EH (cell line): ENCODE results near the gene ENPP7.
A peak's percentile ranks its signal among the peaks of the same experiment; 100 is the strongest.
"Not testable (repeated sequence)": the region's sequence is repeated elsewhere in the genome, so short reads cannot be mapped to it uniquely, and the experiment has no call there.

Experiments used
- DNase-seq: peaks from one replicate; pipeline ENCODE4 v3.0.0-alpha.2; 2015; ENCODE audit warnings: low read depth

ENPP7 gene

GRCh38 chr17:79749958-79750357 is 19.2 kb downstream of the ENPP7 start:
- DNase-seq: no peak

DNA sequence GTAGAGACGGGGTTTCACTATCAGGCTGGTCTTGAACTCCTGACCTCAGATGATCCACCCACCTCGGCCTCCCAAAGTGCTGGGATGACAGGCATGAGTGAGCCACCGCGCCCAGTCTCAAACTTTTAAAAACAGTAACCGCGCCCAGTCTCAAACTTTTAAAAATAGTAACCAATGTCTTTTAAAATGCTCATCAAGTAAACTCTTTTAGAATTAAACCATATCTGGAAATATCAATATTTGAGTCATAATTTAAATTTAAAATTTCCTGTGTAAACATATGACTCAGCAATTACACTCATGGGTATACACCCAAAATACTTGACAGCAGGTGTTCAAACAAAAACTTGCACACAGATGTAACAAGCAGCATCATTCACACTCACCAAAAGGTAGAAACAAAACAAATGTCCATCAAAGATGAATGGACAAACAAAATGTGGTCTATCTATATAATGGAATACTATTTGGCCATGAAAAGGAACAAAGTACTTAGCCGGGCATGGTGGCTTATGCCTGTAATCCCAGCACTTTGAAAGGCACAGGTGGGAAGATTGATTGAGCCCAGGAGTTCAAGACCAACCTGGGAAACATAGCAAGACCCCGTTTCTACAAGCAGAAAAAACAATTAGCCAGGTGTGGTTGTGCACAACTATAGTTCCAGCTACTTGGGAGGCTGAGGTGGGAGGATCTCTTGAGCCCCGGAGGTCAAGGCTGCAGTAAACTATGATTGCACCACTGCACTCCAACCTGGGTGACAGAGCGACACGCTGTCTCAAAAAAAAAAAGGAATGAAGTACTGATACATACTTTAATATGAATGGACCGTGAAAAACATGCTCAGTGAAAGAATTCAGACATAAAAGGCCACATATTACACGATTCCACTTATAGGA is 20.2 kb downstream of the ENPP7 start:
- DNase-seq: no peak

DNA sequence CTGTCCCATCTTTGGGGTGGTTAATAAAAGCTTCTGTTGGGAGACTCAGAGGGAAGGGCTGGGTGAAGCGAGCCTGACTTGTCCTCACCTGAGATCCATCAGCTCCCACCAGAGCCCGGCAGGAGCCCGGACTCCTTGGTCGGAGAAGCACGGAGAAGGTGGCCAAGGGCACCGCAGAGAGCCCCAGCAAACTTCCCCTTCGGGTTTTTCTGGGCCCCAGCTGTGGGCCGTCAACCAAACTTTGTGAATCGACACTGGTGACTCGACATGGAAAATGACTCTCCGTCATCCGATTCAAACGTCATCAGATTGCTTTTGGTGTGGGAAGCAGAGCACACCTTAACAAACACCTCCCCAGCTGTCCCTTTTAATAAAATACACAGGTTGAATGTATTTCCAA is 21.4 kb downstream of the ENPP7 start:
- DNase-seq: no peak

GRCh38 chr17:79754370-79754769 is 23.6 kb downstream of the ENPP7 start:
- DNase-seq: no peak

GRCh38 chr17:79754903-79755302 is 24.2 kb downstream of the ENPP7 start:
- DNase-seq: not testable (repeated sequence)

DNA sequence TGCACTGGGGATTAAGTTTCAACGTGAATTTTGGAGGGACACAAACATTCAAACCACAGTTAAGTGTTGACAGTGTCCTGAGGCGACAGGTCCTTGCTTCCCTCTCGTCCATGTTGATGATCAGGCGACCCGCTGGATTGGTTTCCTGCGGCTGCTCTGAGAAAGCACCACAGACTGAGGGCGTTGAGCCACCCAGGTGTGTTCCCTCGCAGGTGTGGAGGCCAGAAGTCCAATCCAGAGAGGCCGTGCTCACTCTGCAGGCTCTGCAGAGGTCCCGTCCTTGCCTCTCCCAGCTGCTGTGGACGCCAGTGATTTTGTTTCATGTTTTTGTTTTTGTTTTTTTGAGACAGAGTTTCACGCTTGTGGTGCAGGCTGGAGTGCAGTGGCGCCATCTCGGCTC is 24.8 kb downstream of the ENPP7 start:
- no peak for DNase-seq

- DNase-seq: no peak
Measured at GRCh38 chr17:79757140-79757745, 26.5 kb downstream of the ENPP7 start.

- no peak for DNase-seq
Measured at GRCh38 chr17:79758271-79758670, 27.5 kb downstream of the ENPP7 start.

- DNase-seq: no peak
Measured at GRCh38 chr17:79760197-79760906, 29.6 kb downstream of the ENPP7 start.

GRCh38 chr17:79761894-79762589 is 31.3 kb downstream of the ENPP7 start:
- no peak for DNase-seq

DNA sequence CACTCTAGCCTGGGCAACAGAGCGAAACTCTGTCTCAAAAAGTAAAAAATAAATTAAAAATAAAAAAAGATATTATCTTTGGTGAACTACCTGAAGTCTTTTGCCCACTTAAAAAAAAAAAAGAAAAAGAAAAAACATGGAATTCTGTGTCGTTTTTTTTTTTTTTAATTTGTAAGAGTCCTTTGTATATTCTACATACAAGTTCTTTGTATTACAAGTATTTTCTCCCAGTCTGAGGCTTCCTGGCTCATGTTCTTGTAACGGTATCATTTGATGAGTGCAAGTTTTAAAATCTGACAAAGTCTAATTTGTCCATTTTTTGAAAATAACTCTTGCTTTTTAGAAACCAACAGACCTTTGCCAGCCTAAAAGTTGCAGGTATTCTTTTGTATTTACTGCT is 35.0 kb downstream of the ENPP7 start:
- no peak for DNase-seq

DNA sequence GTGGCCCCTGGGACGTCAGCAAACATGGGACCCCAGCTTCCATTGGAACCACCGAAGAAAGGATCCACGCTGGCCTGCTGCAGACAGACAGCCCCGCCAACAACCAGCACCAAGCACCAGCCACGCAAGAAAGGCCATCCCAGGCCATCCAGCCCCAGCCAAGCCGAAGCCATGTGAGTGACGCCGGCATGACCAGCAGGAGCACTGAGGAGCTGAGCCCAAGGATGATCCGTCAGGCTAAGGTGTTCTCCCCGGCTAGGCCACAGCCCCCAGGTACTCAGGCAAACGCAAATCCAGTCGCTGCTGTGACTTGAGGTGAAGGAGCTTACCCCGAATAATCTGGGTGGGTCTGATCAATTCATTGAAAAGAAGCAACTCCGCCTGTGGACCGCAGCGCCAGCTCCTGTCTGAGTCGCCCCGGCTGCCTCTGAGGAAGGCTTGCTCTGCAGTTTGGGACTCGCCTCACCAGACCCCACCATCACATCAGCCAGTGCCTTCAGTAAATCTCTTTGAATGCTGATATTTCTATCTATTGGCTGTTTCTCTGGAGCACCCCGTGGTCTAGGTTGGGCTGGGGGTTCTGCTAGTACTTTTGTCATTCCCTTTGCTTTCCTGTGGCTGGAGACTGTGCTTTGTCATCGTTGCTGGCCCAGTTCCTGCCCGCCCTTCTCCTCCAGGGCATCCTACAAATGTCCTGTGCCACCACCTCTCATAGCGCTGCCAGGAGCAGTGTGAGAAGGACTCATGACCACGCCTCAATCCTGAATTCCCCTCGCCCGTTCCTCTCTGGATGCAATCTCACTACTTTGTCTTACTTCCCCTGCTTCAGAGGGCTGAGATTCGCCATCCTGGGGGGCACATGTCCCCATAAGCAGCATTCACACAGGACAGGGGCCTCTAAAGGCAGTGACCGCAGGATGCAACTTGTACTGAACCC is 39.1 kb downstream of the ENPP7 start:
- peak; percentile 11 for DNase-seq

DNA sequence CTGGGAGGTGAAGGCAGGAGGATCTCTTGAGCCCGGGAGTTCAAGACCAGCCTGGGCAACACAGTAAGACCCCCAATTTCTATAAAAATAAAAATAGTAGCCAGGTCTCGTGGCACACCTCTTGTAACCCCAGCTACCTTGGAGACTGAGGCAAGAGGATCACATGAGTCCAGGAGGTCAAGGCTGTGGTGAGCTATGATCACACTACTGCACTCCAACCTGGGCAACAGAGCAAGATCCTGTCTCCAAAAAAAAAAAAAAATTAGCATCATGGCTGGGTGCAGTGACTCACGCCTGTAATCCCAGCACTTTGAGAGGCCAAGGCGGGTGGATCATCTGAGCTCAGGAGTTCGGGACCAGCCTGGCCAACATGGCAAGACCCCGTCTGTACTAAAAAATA is 40.5 kb downstream of the ENPP7 start:
- DNase-seq: no peak

DNA sequence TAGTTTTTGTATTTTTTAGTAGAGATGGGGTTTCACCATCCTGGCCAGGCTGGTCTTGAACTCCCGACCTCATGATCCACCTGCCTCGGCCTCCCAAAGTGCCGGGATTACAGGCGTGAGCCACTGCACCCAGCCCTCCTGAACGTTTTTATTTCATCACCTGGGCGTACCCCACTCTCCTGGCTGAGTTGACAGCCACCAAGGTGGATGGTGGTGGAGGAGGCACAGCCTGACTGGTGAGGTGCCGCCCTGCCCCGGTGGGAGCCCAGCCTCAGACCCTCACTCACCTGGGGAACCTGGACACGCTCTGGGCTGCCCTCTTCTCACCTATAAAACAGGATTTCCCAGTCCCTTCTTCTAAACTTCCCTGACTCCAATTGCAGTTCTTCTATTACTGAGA is 42.0 kb downstream of the ENPP7 start:
- DNase-seq: not testable (repeated sequence)

DNA sequence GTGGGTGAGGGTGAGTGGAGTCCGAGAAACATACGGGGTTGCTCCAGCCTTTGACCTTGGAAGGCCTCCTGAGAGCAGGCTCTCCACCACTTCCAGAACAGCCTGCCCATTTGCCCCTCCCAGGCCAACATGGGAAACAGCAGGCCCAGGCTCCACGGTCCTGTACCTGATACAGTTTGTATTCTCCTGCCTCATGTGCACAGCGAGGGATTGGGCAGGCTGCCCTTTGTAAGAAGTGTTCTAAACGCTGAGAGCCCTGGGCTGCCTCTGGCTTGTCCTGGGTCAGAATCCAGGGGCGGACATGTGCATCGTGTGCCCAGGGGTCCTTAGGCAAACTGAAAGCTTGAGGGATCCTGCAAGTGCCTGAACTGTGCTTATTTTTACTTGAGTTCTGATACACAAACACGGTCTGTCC is 43.8 kb downstream of the ENPP7 start:
- no peak for DNase-seq

GRCh38 chr17:79775632-79776031 is 44.9 kb downstream of the ENPP7 start:
- DNase-seq: no peak

DNA sequence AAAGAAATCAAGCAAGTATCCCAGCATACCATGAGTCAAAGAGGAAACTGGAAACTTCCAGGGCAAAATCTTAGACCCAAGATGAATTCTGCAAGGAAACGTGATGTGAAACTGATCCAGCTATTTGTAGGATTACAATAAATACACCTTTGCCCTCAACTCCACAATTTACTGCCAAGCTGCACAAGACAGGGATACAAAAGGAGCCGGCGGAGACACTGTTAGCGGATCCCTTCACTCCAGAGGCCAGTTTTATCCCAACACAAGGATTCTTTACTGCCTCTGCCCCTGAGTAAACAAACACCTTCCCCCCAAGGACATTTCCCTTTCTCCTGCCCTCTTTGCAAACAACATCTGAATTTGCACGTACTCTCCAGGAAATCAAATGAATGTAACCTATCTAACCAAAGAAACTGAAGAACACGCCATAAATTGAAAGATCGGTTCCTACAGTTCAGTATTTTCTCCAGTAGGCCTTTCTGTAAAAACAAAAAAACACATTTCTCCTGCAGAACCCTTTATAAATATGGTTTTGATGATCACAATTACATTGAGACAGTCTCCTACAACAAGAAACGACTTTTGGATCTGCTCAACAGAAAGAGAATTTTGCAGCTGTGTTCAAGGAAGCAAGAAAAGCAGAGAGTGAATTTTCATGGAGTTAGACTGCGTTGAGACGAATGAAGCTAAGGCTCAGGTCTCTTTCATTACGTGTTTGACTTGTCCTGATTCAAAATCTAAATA is 45.8 kb downstream of the ENPP7 start:
- no peak for DNase-seq

- peak; percentile 64 for DNase-seq
Measured at GRCh38 chr17:79777120-79777893, 46.6 kb downstream of the ENPP7 start.

GRCh38 chr17:79777894-79778503 is 47.3 kb downstream of the ENPP7 start, which contains the start of gene CBX2:
Gene CBX2 (plus strand): TSS chr17:79778148. CDS start chr17:79778236, 88 bp downstream.
- peak; percentile 74 for DNase-seq
